ENCODE data around the gene UNC5A. TPM values are rescaled to one million over a fixed set of nuclear protein-coding genes. Genes with fewer than 3 reads are reported as not detected.

UNC5A gene
- total RNA-seq, 1 donor from 2014 or later, result not detected

DNA sequence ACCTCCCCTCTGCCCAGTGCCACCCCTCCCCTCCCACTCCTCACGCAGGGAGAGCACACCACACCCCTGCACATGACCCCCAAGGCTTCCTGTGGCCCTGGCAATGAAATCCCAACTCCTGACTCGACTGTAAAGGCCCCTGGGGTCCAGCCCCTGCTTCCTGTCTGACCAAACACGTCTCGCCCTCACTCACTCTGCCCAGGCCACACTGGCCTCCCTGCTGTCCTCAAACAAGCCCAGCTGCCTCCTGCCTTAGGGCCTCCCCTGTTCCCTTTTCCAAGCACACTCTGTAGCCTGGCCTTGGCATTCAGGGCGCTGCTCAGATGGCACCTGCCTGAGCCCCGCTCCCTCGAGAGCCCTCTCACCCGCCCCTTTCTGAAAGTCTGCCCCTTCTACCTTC is 46.4 kb downstream of the UNC5A start:
- intact Hi-C loops (cut with micrococcal nuclease), result no loop called here
- H3K4me3 Mint-ChIP-seq, result no peak overlapping the region
- H3K4me1 Mint-ChIP-seq, result no peaks in the 10 kb centered on the region
- TF ChIP-seq, protein P1, sequence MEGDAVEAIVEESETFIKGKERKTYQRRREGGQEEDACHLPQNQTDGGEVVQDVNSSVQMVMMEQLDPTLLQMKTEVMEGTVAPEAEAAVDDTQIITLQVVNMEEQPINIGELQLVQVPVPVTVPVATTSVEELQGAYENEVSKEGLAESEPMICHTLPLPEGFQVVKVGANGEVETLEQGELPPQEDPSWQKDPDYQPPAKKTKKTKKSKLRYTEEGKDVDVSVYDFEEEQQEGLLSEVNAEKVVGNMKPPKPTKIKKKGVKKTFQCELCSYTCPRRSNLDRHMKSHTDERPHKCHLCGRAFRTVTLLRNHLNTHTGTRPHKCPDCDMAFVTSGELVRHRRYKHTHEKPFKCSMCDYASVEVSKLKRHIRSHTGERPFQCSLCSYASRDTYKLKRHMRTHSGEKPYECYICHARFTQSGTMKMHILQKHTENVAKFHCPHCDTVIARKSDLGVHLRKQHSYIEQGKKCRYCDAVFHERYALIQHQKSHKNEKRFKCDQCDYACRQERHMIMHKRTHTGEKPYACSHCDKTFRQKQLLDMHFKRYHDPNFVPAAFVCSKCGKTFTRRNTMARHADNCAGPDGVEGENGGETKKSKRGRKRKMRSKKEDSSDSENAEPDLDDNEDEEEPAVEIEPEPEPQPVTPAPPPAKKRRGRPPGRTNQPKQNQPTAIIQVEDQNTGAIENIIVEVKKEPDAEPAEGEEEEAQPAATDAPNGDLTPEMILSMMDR (IDR thresholded peaks at IDR 0.05), result no peak
- POLR2A ChIA-PET, result no interaction called here
- DNase-seq, result no peak
- H3K9me3 Mint-ChIP-seq, result no peaks in the 10 kb centered on the region
- CTCF ChIA-PET, result no interaction called here
- H3K27ac Mint-ChIP-seq, result no peak overlapping the region
- H3K27me3 Mint-ChIP-seq, result peaks cover 17% of the 10 kb centered on the region
- no peak for ATAC-seq (ENCODE audit: low read depth)
- H3K36me3 Mint-ChIP-seq (ENCODE audit: low read depth), result no peaks in the 10 kb centered on the region

DNA sequence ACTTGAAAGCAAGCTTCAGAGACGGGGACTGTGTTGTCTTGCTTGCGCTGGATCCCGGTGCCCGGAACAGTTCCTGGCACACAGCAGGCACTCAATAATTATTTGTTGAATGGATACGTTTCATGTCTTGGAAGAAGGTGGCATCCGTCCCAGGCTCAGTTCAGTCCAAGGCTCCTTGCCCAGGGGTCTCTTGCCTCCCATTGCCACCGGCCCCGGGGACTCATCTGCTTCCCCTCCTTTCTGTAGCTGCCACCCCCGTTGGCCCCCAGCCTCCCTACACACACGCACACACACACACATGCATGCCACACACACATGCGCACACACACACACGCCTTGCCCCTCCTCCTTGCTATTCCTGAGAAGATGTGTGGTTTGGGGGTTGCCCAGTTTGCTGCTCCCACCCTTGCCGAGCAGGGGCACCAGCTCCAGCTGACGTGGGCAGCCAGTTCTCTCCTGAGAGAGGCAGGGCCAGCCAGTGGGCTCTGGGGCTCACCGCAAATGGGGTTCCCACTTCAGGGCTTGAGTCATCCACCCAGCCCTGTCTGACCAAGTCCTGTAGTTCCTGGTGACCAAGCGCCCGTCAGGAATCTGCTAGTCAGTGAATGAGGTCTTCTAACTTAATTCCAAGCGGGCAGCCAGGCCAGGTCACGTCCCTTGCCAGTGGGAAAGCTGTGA is 47.0 kb downstream of the UNC5A start:
- Mint-ChIP-seq H3K4me1 (no peaks in the 10 kb centered on the region), H3K9me3 (no peaks in the 10 kb centered on the region)
- CTCF ChIA-PET, result no interaction called here

DNA sequence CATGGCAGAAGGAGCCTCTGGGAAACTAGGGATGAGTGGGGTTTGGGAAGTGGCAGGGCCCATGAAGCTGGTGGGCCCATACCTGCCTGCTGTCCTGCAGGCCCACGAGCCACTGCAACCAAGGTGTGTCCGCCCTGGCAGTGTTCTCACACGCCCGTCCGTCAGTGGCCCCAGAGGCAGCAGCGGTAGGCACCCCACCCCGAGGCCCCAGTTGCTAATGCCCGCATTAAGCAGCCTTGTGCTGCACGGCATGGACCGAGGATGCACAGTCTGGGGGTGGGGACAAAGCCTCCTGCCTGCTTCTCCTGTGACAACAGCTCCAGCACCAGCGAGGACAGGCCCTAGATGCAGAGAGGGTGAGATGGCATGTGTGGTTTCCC is 47.5 kb downstream of the UNC5A start:
- ChIA-PET POLR2A (no interaction called here), CTCF (no interaction called here)
- Mint-ChIP-seq H3K36me3 (ENCODE audit: low read depth) (no peaks in the 10 kb centered on the region), H3K27ac (no peak overlapping the region), H3K4me1 (no peaks in the 10 kb centered on the region), H3K4me3 (no peak overlapping the region), H3K9me3 (no peaks in the 10 kb centered on the region), H3K27me3 (peaks cover 18% of the 10 kb centered on the region)
- DNase-seq (no peak), ATAC-seq (ENCODE audit: low read depth) (no peak)
- intact Hi-C loops (cut with micrococcal nuclease), result no loop called here
- TF ChIP-seq, protein P1 (IDR thresholded peaks at IDR 0.05), result no peak

More for the DNA sequence above, 47.0 kb downstream of the UNC5A start:
- TF ChIP-seq, protein P1 (IDR thresholded peaks at IDR 0.05), result no peak
- ATAC-seq (ENCODE audit: low read depth), result no peak
- DNase-seq, result no peak
- intact Hi-C loops (cut with micrococcal nuclease), result no loop called here
- H3K4me3 Mint-ChIP-seq, result no peak overlapping the region
- no peak overlapping the region for H3K27ac Mint-ChIP-seq
- POLR2A ChIA-PET, result no interaction called here
- no peaks in the 10 kb centered on the region for H3K36me3 Mint-ChIP-seq (ENCODE audit: low read depth)
- peaks cover 18% of the 10 kb centered on the region for H3K27me3 Mint-ChIP-seq

DNA sequence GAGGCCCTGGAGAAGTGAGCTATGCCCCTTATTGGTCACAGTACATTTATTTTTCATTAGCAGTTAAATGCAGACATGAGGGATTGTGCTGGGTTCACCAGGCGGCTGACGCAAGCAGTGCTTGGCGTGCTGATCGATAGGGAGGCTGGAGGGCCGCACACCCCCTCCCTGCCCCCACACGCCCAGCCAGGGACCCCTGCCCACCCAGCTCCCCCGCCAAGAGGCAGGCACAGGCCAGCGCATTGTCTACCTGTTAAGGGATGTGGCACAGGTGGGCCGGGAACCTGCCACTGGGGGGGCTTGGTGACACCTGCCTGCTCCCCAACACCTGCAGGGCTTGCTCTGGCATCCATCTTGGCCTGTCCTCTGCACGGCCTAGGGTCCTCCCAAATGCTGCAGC is 49.6 kb downstream of the UNC5A start:
- H3K36me3 Mint-ChIP-seq (ENCODE audit: low read depth), result no peaks in the 10 kb centered on the region
- no peaks in the 10 kb centered on the region for H3K9me3 Mint-ChIP-seq
- H3K4me1 Mint-ChIP-seq, result no peaks in the 10 kb centered on the region
- TF ChIP-seq, protein P1 (IDR thresholded peaks at IDR 0.05), result no peak
- no peak overlapping the region for H3K27ac Mint-ChIP-seq
- no peak for DNase-seq
- intact Hi-C loops (cut with micrococcal nuclease), result no loop called here
- POLR2A ChIA-PET, result no interaction called here
- CTCF ChIA-PET, result no interaction called here
- ATAC-seq (ENCODE audit: low read depth), result no peak
- H3K4me3 Mint-ChIP-seq, result no peak overlapping the region
- peaks cover 29% of the 10 kb centered on the region for H3K27me3 Mint-ChIP-seq

DNA sequence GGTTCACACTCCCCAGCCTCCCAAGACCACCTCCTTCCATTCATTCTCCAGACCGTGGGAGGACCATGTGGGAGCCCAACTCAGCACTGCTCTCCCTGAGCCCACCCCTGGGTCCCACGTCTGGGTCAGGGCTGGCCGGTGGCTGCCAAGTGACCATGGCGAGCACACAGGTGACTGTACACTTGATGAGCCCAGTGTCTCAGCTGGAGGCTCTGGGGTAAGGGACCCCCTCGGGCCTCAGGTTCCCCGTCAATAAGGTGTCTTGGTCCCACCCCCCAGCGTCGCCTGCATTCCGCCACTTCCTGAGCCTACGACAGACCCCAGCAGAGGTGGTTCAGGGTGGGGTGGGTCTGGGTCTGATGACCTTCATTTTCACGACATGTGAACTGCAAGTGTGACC is 50.0 kb downstream of the UNC5A start:
- H3K9me3 Mint-ChIP-seq, result no peaks in the 10 kb centered on the region
- H3K27ac Mint-ChIP-seq, result no peak overlapping the region
- ATAC-seq (ENCODE audit: low read depth) (no peak), DNase-seq (no peak)
- TF ChIP-seq, protein P1 (IDR thresholded peaks at IDR 0.05), result no peak
- ChIA-PET CTCF (no interaction called here), POLR2A (no interaction called here)
- no peak overlapping the region for H3K4me3 Mint-ChIP-seq
- intact Hi-C loops (cut with micrococcal nuclease), result no loop called here
- no peaks in the 10 kb centered on the region for H3K36me3 Mint-ChIP-seq (ENCODE audit: low read depth)
- no peaks in the 10 kb centered on the region for H3K4me1 Mint-ChIP-seq
- peaks cover 30% of the 10 kb centered on the region for H3K27me3 Mint-ChIP-seq

All from activated B cell treated with CpG ODN at 0.5 μM for 24 hours (primary cell).